GM23338 (cell line): ENCODE measurements around the gene HARS2. TPM values are rescaled to one million over a fixed set of nuclear protein-coding genes. Genes with fewer than 3 reads are reported as not detected.

Experiments used
- ATAC-seq: fragments of 200-7000 bp; cut with Tn5 transposase; 3 replicates; pipeline ENCODE4 v1.9.1; 2020
- DNase-seq: peaks from one replicate; pipeline ENCODE4 v3.0.0-alpha.2; 2015; ENCODE audit warnings: low spot score
- H2AFZ ChIP-seq: fragments of 200-600 bp; sonication (generic); 2 replicates; pipeline ENCODE4 v1.8.0; 2016; ENCODE audit warnings: antibody characterized with exemption, mild to moderate bottlenecking, moderate library complexity
- H3F3A ChIP-seq: fragments of 200-600 bp; sonication (generic); replicated peaks from 2 replicates; pipeline ENCODE4 v1.8.0; 2017; ENCODE audit warnings: antibody characterized with exemption, mixed run types, low read depth
- H3K27ac ChIP-seq: fragments of 200-600 bp; sonication (generic); 2 replicates; pipeline ENCODE4 v1.6.1; 2016; ENCODE audit warnings: low read depth
- H3K27me3 ChIP-seq: fragments of 200-600 bp; sonication (generic); 2 replicates; pipeline ENCODE4 v1.8.0; 2016; ENCODE audit warnings: mild to moderate bottlenecking, mixed run types, moderate library complexity; ENCODE audit not compliant: insufficient read depth
- H3K36me3 ChIP-seq: fragments of 200-600 bp; sonication (generic); 2 replicates; pipeline ENCODE4 v1.8.0; 2016; ENCODE audit warnings: mild to moderate bottlenecking; ENCODE audit not compliant: insufficient read depth
- H3K4me1 ChIP-seq: fragments of 200-600 bp; sonication (generic); 2 replicates; pipeline ENCODE4 v1.8.0; 2016; ENCODE audit warnings: mild to moderate bottlenecking, moderate library complexity; ENCODE audit not compliant: insufficient read depth
- H3K4me2 ChIP-seq: fragments of 200-600 bp; sonication (generic); 2 replicates; pipeline ENCODE4 v1.7.1; 2017; ENCODE audit warnings: mixed run types
- H3K4me3 ChIP-seq: fragments of 200-600 bp; sonication (generic); 2 replicates; pipeline ENCODE4 v1.6.1; 2016; ENCODE audit warnings: mixed run types
- H3K79me2 ChIP-seq: fragments of 200-600 bp; sonication (generic); replicated peaks from 2 replicates; pipeline ENCODE4 v1.8.0; 2017; ENCODE audit warnings: mild to moderate bottlenecking; ENCODE audit not compliant: insufficient read depth
- H3K9me2 ChIP-seq: fragments of 200-600 bp; sonication (generic); 2 replicates; pipeline ENCODE4 v1.8.0; 2017; ENCODE audit not compliant: insufficient read depth
- H4K20me1 ChIP-seq: fragments of 200-600 bp; sonication (generic); replicated peaks from 2 replicates; pipeline ENCODE4 v1.8.0; 2017; ENCODE audit warnings: mild to moderate bottlenecking; ENCODE audit not compliant: insufficient read depth
- H3K27ac Mint-ChIP-seq: 2 replicates; pipeline ENCODE4 v1.8.0; 2020; ENCODE audit warnings: inconsistent platforms, mild to moderate bottlenecking, moderate library complexity, mixed read lengths
- H3K27me3 Mint-ChIP-seq: 3 replicates; pipeline ENCODE4 v1.8.0; 2022; ENCODE audit warnings: low read depth, mild to moderate bottlenecking, moderate library complexity, mixed read lengths, inconsistent platforms; ENCODE audit not compliant: insufficient read depth, poor library complexity
- H3K36me3 Mint-ChIP-seq: 3 replicates; pipeline ENCODE4 v1.8.0; 2021; ENCODE audit warnings: low read depth, mild to moderate bottlenecking, inconsistent platforms, moderate library complexity, mixed read lengths
- H3K4me1 Mint-ChIP-seq: 3 replicates; pipeline ENCODE4 v1.8.0; 2020; ENCODE audit warnings: mild to moderate bottlenecking, inconsistent platforms, mixed read lengths
- H3K4me3 Mint-ChIP-seq: 3 replicates; pipeline ENCODE4 v1.8.0; 2021; ENCODE audit warnings: moderate library complexity, mild to moderate bottlenecking, inconsistent platforms, mixed read lengths
- H3K9me3 Mint-ChIP-seq: 3 replicates; pipeline ENCODE4 v1.8.0; 2020; ENCODE audit warnings: moderate library complexity, mild to moderate bottlenecking, inconsistent platforms, mixed read lengths
- EZH2 ChIP-seq: fragments of 200-600 bp; sonication (generic); IDR thresholded peaks from one replicate; pipeline ENCODE4 v1.8.0; 2017; ENCODE audit warnings: antibody characterized with exemption, mild to moderate bottlenecking, low read depth; ENCODE audit not compliant: unreplicated experiment
- JUNB ChIP-seq: IDR thresholded peaks from one replicate; pipeline ENCODE4 v1.6.1; 2016; ENCODE audit warnings: antibody characterized with exemption; ENCODE audit not compliant: unreplicated experiment
- NANOG ChIP-seq: IDR thresholded peaks from 2 replicates; pipeline ENCODE4 v1.6.1; 2016; ENCODE audit warnings: antibody characterized with exemption, borderline replicate concordance
- POLR2AphosphoS5 ChIP-seq: IDR thresholded peaks from 2 replicates; pipeline ENCODE4 v1.6.1; 2016; ENCODE audit warnings: antibody characterized with exemption, low read depth
- ZNF331 ChIP-seq: fragments of 250-450 bp; sonication (Bioruptor Pico); IDR thresholded peaks from 2 replicates; pipeline ENCODE4 v1.5.0; 2020; ENCODE audit warnings: low read depth, mild to moderate bottlenecking, moderate library complexity
- polyA plus RNA-seq: library from polyadenylated mRNA; unstranded; fragments of >200 nt; fragmentation: Nextera tagmentation; extraction: Ambion mirVana; gene quantifications from 2 replicates; pipeline ENCODE4 v1.2.1, GENCODE V29; 2016
- total RNA-seq: library from RNA; depleted of rRNA; stranded (reverse); fragments of >200 nt; shearing (Covaris generic); gene quantifications from 2 replicates; pipeline ENCODE4 v1.2.3, GENCODE V29; 2014
- TF ChIP-seq, protein P1 (sequence below), 2 experiments: fragments of 200-600 bp in 1 of 2; sonication (generic) in 1 of 2; conservative IDR thresholded peaks; 2 replicates each; pipeline versions ENCODE4 v1.5.1 to v1.6.1; 2016 to 2017; ENCODE audit warnings: antibody characterized with exemption in 2 of 2, low read depth in 2 of 2, mild to moderate bottlenecking in 2 of 2, moderate library complexity in 1 of 2
- TF ChIP-seq, protein P2 (sequence below): IDR thresholded peaks from 2 replicates; pipeline ENCODE4 v1.6.1; 2016; ENCODE audit warnings: antibody characterized with exemption
- TF ChIP-seq, protein P3 (sequence below): IDR thresholded peaks from one replicate; pipeline ENCODE4 v1.6.1; 2018; ENCODE audit warnings: antibody characterized with exemption; ENCODE audit not compliant: unreplicated experiment

HARS2 gene
- total and polyA plus RNA-seq, 2 experiments from 2014 or later = 14.4 to 21.6 TPM

DNA sequence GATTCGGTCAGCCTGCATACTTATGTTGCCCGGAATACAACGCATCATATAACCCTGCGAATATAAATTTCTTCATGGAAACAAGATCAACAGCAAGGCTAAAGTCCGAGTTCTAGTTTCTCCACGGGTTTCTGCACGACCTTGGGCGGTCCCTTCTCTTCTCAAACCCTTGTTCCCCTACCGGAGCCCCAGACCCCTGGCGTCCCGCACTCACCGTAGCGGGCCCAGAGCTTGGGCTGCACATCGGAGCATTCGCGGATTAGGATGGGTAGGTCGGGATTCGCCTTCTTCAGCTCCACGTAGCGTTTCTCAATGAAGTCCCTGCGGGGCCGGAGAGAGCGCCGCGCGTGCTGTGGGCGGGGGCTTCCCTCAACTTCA lies 44.2 kb upstream of the HARS2 start:
- Histone ChIP-seq H3K9me2 (no peaks in the 10 kb centered on the region), H3K27me3 (no peaks in the 10 kb centered on the region), H3K79me2 (peaks cover 29% of the 10 kb centered on the region), H4K20me1 (peaks cover 7% of the 10 kb centered on the region; the same call in 1 of the 2 replicates), H3F3A (no peaks in the 10 kb centered on the region), H3K4me3 (peak overlapping the region; percentile 83), H3K27ac (no peak overlapping the region), H2AFZ (peak overlapping the region; percentile 43; the same call in 1 of the 2 replicates), H3K4me2 (peak overlapping the region; percentile 85), H3K36me3 (peaks cover 24% of the 10 kb centered on the region), H3K4me1 (peaks cover 13% of the 10 kb centered on the region)
- peak overlapping the region; percentile 100 for H3K4me3 Mint-ChIP-seq
- TF ChIP-seq JUNB (no peak), POLR2AphosphoS5 (no peak), EZH2 (no peak), ZNF331 (no peak)
- TF ChIP-seq, protein P1, sequence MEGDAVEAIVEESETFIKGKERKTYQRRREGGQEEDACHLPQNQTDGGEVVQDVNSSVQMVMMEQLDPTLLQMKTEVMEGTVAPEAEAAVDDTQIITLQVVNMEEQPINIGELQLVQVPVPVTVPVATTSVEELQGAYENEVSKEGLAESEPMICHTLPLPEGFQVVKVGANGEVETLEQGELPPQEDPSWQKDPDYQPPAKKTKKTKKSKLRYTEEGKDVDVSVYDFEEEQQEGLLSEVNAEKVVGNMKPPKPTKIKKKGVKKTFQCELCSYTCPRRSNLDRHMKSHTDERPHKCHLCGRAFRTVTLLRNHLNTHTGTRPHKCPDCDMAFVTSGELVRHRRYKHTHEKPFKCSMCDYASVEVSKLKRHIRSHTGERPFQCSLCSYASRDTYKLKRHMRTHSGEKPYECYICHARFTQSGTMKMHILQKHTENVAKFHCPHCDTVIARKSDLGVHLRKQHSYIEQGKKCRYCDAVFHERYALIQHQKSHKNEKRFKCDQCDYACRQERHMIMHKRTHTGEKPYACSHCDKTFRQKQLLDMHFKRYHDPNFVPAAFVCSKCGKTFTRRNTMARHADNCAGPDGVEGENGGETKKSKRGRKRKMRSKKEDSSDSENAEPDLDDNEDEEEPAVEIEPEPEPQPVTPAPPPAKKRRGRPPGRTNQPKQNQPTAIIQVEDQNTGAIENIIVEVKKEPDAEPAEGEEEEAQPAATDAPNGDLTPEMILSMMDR (conservative IDR thresholded peaks at IDR 0.05; ENCODE audit: low read depth in 2 of 2) = no peak
- TF ChIP-seq, protein P2, sequence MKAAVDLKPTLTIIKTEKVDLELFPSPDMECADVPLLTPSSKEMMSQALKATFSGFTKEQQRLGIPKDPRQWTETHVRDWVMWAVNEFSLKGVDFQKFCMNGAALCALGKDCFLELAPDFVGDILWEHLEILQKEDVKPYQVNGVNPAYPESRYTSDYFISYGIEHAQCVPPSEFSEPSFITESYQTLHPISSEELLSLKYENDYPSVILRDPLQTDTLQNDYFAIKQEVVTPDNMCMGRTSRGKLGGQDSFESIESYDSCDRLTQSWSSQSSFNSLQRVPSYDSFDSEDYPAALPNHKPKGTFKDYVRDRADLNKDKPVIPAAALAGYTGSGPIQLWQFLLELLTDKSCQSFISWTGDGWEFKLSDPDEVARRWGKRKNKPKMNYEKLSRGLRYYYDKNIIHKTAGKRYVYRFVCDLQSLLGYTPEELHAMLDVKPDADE = no peak; the same call in 1 of the 2 replicates
- TF ChIP-seq, protein P3, sequence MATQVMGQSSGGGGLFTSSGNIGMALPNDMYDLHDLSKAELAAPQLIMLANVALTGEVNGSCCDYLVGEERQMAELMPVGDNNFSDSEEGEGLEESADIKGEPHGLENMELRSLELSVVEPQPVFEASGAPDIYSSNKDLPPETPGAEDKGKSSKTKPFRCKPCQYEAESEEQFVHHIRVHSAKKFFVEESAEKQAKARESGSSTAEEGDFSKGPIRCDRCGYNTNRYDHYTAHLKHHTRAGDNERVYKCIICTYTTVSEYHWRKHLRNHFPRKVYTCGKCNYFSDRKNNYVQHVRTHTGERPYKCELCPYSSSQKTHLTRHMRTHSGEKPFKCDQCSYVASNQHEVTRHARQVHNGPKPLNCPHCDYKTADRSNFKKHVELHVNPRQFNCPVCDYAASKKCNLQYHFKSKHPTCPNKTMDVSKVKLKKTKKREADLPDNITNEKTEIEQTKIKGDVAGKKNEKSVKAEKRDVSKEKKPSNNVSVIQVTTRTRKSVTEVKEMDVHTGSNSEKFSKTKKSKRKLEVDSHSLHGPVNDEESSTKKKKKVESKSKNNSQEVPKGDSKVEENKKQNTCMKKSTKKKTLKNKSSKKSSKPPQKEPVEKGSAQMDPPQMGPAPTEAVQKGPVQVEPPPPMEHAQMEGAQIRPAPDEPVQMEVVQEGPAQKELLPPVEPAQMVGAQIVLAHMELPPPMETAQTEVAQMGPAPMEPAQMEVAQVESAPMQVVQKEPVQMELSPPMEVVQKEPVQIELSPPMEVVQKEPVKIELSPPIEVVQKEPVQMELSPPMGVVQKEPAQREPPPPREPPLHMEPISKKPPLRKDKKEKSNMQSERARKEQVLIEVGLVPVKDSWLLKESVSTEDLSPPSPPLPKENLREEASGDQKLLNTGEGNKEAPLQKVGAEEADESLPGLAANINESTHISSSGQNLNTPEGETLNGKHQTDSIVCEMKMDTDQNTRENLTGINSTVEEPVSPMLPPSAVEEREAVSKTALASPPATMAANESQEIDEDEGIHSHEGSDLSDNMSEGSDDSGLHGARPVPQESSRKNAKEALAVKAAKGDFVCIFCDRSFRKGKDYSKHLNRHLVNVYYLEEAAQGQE = no peak
- peaks cover 3% of the 10 kb centered on the region for H3K4me1 Mint-ChIP-seq
- H3K27me3 Mint-ChIP-seq = peaks cover 23% of the 10 kb centered on the region
- H3K36me3 Mint-ChIP-seq = peaks cover 64% of the 10 kb centered on the region
- DNase-seq (peak; percentile 27), ATAC-seq (peak; percentile 43)
- H3K9me3 Mint-ChIP-seq = no peaks in the 10 kb centered on the region; the same call in 2 of the 3 replicates
- H3K27ac Mint-ChIP-seq = peak overlapping the region; percentile 76; the same call in 1 of the 2 replicates

DNA sequence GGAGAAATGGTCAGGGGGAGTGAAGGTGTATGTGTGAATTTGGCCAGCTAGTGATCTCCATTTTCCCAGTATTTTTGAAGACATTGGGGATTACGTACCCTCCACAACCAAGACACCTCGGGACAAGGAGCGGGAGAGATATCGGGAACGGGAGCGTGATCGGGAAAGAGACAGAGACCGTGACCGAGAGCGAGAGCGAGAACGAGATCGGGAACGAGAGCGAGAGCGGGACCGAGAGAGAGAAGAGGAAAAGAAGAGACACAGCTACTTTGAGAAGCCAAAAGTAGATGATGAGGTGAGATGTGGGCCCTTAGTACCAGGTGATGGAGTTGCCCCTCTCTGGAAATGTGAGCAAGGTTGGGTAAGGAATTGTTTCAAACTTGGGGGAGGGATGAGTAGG lies 32.4 kb upstream of the HARS2 start:
- no peaks in the 10 kb centered on the region for H3F3A ChIP-seq
- no peak overlapping the region for H3K27ac ChIP-seq
- DNase-seq (no peak), ATAC-seq (no peak)
- H4K20me1 ChIP-seq = peaks cover 7% of the 10 kb centered on the region
- no peak overlapping the region for H3K4me3 ChIP-seq
- no peaks in the 10 kb centered on the region for H3K27me3 ChIP-seq
- no peak overlapping the region for H2AFZ ChIP-seq
- H3K9me2 ChIP-seq = no peaks in the 10 kb centered on the region
- peaks cover 83% of the 10 kb centered on the region for H3K36me3 Mint-ChIP-seq
- no peaks in the 10 kb centered on the region for H3K9me3 Mint-ChIP-seq
- H3K4me1 ChIP-seq = no peaks in the 10 kb centered on the region
- H3K4me2 ChIP-seq = no peak overlapping the region
- H3K36me3 ChIP-seq = peaks cover 45% of the 10 kb centered on the region
- H3K27me3 Mint-ChIP-seq = no peaks in the 10 kb centered on the region
- no peaks in the 10 kb centered on the region for H3K4me1 Mint-ChIP-seq
- no peak overlapping the region for H3K4me3 Mint-ChIP-seq
- no peak overlapping the region for H3K27ac Mint-ChIP-seq
- no peaks in the 10 kb centered on the region for H3K79me2 ChIP-seq
- TF ChIP-seq NANOG (no peak), JUNB (no peak)
- TF ChIP-seq, protein P1 (conservative IDR thresholded peaks at IDR 0.05; ENCODE audit: low read depth in 2 of 2) = no peak
